ENCODE measurements around the gene PTBP3. TPM values are rescaled to one million over a fixed set of nuclear protein-coding genes. Genes with fewer than 3 reads are reported as not detected.

PTBP3 gene
- total RNA-seq, 1 donor from 2014 or later = 42.5 TPM

- TF ChIP-seq, protein P1, sequence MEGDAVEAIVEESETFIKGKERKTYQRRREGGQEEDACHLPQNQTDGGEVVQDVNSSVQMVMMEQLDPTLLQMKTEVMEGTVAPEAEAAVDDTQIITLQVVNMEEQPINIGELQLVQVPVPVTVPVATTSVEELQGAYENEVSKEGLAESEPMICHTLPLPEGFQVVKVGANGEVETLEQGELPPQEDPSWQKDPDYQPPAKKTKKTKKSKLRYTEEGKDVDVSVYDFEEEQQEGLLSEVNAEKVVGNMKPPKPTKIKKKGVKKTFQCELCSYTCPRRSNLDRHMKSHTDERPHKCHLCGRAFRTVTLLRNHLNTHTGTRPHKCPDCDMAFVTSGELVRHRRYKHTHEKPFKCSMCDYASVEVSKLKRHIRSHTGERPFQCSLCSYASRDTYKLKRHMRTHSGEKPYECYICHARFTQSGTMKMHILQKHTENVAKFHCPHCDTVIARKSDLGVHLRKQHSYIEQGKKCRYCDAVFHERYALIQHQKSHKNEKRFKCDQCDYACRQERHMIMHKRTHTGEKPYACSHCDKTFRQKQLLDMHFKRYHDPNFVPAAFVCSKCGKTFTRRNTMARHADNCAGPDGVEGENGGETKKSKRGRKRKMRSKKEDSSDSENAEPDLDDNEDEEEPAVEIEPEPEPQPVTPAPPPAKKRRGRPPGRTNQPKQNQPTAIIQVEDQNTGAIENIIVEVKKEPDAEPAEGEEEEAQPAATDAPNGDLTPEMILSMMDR (conservative IDR thresholded peaks at IDR 0.05) = no peak
- no peaks in the 10 kb centered on the region for H3K4me1 Mint-ChIP-seq
- no peak for DNase-seq (ENCODE audit: low read depth, low spot score)
- no peak overlapping the region for H3K27ac Mint-ChIP-seq (ENCODE audit: unreplicated experiment)
- peaks cover 8% of the 10 kb centered on the region for H3K36me3 Mint-ChIP-seq (ENCODE audit: low read depth)
- H3K27me3 Mint-ChIP-seq (ENCODE audit: low read depth) = no peaks in the 10 kb centered on the region
- no peak overlapping the region for H3K4me3 Mint-ChIP-seq
- no peaks in the 10 kb centered on the region for H3K9me3 Mint-ChIP-seq
Observed at GRCh38 chr9:112242147-112242804, 91.1 kb downstream of the PTBP3 start.

DNA sequence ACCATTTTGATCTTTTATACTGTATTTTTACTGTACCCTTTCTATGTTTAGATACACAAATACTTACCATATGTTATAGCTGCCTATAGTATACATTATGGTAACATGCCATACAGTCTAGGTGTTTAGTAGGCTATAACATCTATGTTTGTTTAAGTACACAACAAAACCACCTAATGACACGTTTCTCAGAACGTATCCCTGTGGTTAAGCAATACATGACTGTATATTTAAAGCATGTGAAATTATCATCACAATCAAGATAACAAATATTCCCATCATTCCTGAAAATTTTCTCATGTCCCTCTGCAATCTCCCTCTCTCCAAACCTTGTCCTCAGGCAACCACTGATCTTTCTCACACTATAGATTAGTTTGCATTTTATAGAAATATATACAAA is 91.9 kb downstream of the PTBP3 start:
- H3K27me3 Mint-ChIP-seq (ENCODE audit: low read depth) = no peaks in the 10 kb centered on the region
- TF ChIP-seq, protein P1 (conservative IDR thresholded peaks at IDR 0.05) = no peak
- H3K4me3 Mint-ChIP-seq = no peak overlapping the region
- DNase-seq (ENCODE audit: low read depth, low spot score) = no peak
- H3K9me3 Mint-ChIP-seq = no peaks in the 10 kb centered on the region
- no peaks in the 10 kb centered on the region for H3K4me1 Mint-ChIP-seq
- H3K36me3 Mint-ChIP-seq (ENCODE audit: low read depth) = peaks cover 3% of the 10 kb centered on the region
- H3K27ac Mint-ChIP-seq (ENCODE audit: unreplicated experiment) = no peak overlapping the region

DNA sequence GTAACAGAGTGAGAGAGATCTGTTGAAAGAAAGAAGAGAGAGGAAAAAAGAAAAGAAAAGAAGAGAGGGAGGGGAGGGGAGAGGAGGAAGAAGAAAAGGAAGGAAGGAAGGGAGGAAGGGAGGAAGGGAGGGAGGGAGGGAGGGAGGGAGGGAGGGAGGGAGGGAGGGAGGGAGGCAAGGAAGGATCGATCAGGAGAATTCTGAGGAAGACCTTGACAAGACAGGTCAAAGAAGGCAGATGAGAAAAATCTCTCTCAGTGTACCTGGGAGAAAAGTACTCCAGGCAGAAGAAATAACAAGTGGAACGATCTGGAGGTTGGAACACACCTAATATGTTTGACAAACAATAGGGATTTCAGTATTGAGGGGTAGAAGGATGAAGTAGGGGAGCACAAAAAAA is 93.7 kb downstream of the PTBP3 start:
- TF ChIP-seq, protein P1 (conservative IDR thresholded peaks at IDR 0.05) = no peak
- no peaks in the 10 kb centered on the region for H3K27me3 Mint-ChIP-seq (ENCODE audit: low read depth)
- no peaks in the 10 kb centered on the region for H3K36me3 Mint-ChIP-seq (ENCODE audit: low read depth)
- no peaks in the 10 kb centered on the region for H3K4me1 Mint-ChIP-seq
- no peaks in the 10 kb centered on the region for H3K9me3 Mint-ChIP-seq
- no peak overlapping the region for H3K27ac Mint-ChIP-seq (ENCODE audit: unreplicated experiment)
- no peak overlapping the region for H3K4me3 Mint-ChIP-seq
- no peak for DNase-seq (ENCODE audit: low read depth, low spot score)

DNA sequence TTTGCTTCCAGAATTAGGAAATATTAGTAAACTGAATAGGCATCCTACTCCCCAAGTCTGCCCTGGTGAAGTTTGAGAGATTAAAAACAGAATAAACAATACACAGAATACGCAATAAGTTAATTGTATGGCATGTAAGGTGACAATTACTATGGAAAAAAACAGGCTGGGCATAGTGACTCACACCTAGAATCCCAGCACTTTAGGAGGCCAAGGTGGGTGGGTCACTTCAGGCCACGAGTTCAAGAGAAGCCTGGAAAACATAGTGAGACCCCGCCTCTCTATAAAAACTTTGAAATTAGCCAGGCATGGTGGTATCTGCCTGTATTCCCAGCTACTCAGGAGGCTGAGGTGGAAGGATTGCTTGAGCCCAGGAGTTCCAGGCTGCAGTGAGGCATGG is 94.1 kb downstream of the PTBP3 start:
- no peaks in the 10 kb centered on the region for H3K9me3 Mint-ChIP-seq
- no peaks in the 10 kb centered on the region for H3K27me3 Mint-ChIP-seq (ENCODE audit: low read depth)
- H3K4me1 Mint-ChIP-seq = no peaks in the 10 kb centered on the region
- no peaks in the 10 kb centered on the region for H3K36me3 Mint-ChIP-seq (ENCODE audit: low read depth)
- no peak overlapping the region for H3K4me3 Mint-ChIP-seq
- no peak overlapping the region for H3K27ac Mint-ChIP-seq (ENCODE audit: unreplicated experiment)
- DNase-seq (ENCODE audit: low read depth, low spot score) = no peak
- TF ChIP-seq, protein P1 (conservative IDR thresholded peaks at IDR 0.05) = no peak

- Mint-ChIP-seq H3K4me3 (no peak overlapping the region), H3K27ac (ENCODE audit: unreplicated experiment) (no peak overlapping the region), H3K36me3 (ENCODE audit: low read depth) (peaks cover 2% of the 10 kb centered on the region), H3K9me3 (no peaks in the 10 kb centered on the region), H3K27me3 (ENCODE audit: low read depth) (no peaks in the 10 kb centered on the region), H3K4me1 (no peaks in the 10 kb centered on the region)
- no peak for DNase-seq (ENCODE audit: low read depth, low spot score)
- TF ChIP-seq, protein P1 (conservative IDR thresholded peaks at IDR 0.05) = no peak
Observed at GRCh38 chr9:112234779-112235178, 98.6 kb downstream of the PTBP3 start.

All from neural crest cell (in vitro differentiated cells).